OCI-LY1 (cell line): ENCODE results near the gene POU2AF1.

Source experiments
- EZH2 ChIP-seq: fragments of 200-600 bp; sonication (generic), shearing (Covaris generic); IDR thresholded peaks from 2 replicates; pipeline ENCODE4 v1.8.0; 2017; ENCODE audit warnings: borderline replicate concordance, mixed run types, mild to moderate bottlenecking, antibody characterized with exemption, low read length, moderate library complexity, mixed read lengths
- TF ChIP-seq, protein P1 (sequence below): fragments of 200-600 bp; sonication (generic), shearing (Covaris generic); IDR thresholded peaks from 2 replicates; pipeline ENCODE4 v1.5.1; 2017; ENCODE audit warnings: mild to moderate bottlenecking, antibody characterized with exemption, low read length, moderate library complexity, mixed read lengths

DNA sequence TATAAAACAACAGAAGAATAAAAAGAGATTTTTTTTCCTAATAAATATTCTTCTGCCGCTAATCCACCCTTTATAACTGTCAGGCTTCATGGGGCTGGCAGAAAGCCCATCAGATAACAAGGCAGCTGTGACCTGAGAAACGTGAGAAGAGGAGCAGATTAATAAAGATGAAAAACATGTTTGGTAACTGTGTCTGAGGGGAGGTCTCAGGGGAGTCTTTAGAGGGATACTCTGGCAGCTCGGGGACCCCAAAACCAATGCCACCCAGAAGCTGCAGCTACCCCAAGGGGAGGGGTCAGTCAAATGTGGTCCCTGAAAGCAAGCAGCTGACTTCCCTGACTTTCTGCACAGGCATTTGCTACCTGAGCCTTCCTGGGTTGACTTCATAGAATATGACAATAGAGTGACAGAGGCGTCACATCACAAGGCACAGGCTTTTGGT, 48.4 kb upstream of the POU2AF1 start:
- TF ChIP-seq, protein P1, sequence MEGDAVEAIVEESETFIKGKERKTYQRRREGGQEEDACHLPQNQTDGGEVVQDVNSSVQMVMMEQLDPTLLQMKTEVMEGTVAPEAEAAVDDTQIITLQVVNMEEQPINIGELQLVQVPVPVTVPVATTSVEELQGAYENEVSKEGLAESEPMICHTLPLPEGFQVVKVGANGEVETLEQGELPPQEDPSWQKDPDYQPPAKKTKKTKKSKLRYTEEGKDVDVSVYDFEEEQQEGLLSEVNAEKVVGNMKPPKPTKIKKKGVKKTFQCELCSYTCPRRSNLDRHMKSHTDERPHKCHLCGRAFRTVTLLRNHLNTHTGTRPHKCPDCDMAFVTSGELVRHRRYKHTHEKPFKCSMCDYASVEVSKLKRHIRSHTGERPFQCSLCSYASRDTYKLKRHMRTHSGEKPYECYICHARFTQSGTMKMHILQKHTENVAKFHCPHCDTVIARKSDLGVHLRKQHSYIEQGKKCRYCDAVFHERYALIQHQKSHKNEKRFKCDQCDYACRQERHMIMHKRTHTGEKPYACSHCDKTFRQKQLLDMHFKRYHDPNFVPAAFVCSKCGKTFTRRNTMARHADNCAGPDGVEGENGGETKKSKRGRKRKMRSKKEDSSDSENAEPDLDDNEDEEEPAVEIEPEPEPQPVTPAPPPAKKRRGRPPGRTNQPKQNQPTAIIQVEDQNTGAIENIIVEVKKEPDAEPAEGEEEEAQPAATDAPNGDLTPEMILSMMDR = no peak
- TF ChIP-seq EZH2 = no peak
